Esophagus squamous epithelium (tissue), 5 donors: ENCODE results near the gene SIDT2. TPM values are rescaled to one million over a fixed set of nuclear protein-coding genes. Genes with fewer than 3 reads are reported as not detected.
"Not testable (repeated sequence)": the region's sequence is repeated elsewhere in the genome, so short reads cannot be mapped to it uniquely, and the experiment has no call there.

Experiments used
- DNase-seq: peaks from one replicate; lab custom pipeline; 2025; lab: John Stamatoyannopoulos, UW
- H3K27ac ChIP-seq, 4 donors: fragments of 200-600 bp; sonication (generic); one replicate each; pipeline ENCODE4 v1.5.1; 2016 to 2019; ENCODE audit warnings: mild to moderate bottlenecking in 1 of 4
- H3K27me3 ChIP-seq, 4 donors: fragments of 200-600 bp; sonication (generic); 1 replicate in 3 of 4; 2 replicates in 1 of 4; pipeline versions ENCODE4 v1.5.1 to v1.6.0; 2017 to 2021; ENCODE audit warnings: antibody characterized with exemption in 1 of 4
- H3K36me3 ChIP-seq, 3 donors: fragments of 200-600 bp; sonication (generic); one replicate each; pipeline ENCODE4 v1.5.1; 2016 to 2019
- H3K4me1 ChIP-seq, 3 donors: fragments of 200-600 bp; sonication (generic); one replicate each; pipeline ENCODE4 v1.5.1; 2017 to 2019
- H3K4me3 ChIP-seq, 4 donors: fragments of 200-600 bp; sonication (generic); 1 replicate in 3 of 4; 2 replicates in 1 of 4; pipeline ENCODE4 v1.5.1; 2016 to 2019; ENCODE audit warnings: mild to moderate bottlenecking in 2 of 4, moderate library complexity in 1 of 4
- H3K9me3 ChIP-seq, 3 donors: fragments of 200-600 bp; sonication (generic); one replicate each; pipeline ENCODE4 v1.5.1; 2016 to 2019
- POLR2A ChIP-seq, 4 donors: fragments of 450-650 bp; IDR thresholded peaks; one replicate each; pipeline ENCODE4 v1.6.1; 2017; ENCODE audit warnings: antibody characterized with exemption in 4 of 4, mild to moderate bottlenecking in 4 of 4, moderate library complexity in 3 of 4
- WGBS, 2 donors: methylation state at CpG; one replicate each; pipeline ENCODE4 v1.1.5; 2018; 5-methylcytosine and 5-hydroxymethylcytosine counted together
- intact Hi-C: fragments of 100-400 bp; cut with DNase I; formaldehyde crosslinking; loops from one replicate; pipeline ENCODE4 v1.15.0; 2022
- total RNA-seq, 4 donors: library from RNA; depleted of rRNA; stranded (reverse); fragments of >200 nt; gene quantifications; one replicate each; pipeline ENCODE4 v1.1.0, GENCODE V29; 2016
- TF ChIP-seq, protein P1 (sequence below), 6 experiments: fragments of 450-650 bp in 4 of 6; fragments of 200-600 bp in 2 of 6; sonication (generic) in 2 of 6; IDR thresholded peaks; one replicate each; pipeline ENCODE4 v1.5.1; 2016 to 2019; ENCODE audit warnings: antibody characterized with exemption in 6 of 6, mild to moderate bottlenecking in 4 of 6, moderate library complexity in 4 of 6
- donor health status: DM: yes; HTN: yes; CAD: no.

The SIDT2 gene
- total RNA-seq, result 10 to 100 TPM in 2 of 4 donors, 1 to 10 TPM in 2; 6.9 to 20.0 (median 9.4) TPM

DNA sequence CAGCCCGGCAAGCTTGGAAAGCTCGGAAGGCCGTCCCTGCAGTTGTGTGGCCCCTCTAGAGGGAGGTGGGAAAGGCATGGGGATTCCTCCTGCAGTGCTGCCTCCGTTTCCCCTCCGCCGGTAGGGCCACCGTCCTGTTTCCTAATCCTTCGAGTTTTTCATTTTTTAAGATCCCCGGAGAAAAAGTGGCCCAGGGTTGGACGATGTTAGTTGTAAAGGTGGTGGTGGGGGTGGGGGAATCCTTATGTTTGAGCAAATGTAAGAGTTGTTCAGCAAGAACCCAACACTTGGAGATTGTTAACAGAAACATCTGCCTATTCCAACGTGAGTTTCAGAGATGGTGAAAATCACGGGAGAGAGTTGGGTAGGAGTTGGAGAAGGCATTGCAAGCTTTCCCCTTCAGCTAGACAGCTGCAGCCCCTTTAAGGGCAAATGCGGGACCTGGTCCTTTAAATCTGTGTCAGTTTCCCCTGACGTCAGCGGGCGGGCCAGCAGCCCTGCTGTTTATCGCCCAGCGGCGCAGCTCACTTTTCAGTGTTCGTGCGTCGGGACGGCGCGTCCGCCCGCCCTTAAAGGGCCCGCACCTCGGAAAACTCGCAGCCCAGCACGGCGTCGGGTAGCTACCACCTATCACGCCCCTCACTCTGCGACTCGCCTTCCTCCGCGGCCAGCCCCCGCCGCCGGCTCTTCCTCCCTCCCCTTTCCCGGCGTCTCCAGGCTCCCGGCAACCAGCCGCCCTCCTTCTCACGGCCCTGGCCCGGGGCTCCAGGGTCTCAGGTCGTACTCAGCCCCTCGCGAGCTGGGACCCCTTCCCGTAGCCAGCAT lies at the start of gene SIDT2:
Gene SIDT2 (plus strand): TSS at position 534 of the 825 bp plus-strand sequence. CDS start 521 bp downstream, outside the sequence.
- peak in 3 of 4 donors; percentile 87 to 97 (median 97) for TF ChIP-seq POLR2A (IDR thresholded peaks at IDR 0.05)
- TF ChIP-seq, protein P1, sequence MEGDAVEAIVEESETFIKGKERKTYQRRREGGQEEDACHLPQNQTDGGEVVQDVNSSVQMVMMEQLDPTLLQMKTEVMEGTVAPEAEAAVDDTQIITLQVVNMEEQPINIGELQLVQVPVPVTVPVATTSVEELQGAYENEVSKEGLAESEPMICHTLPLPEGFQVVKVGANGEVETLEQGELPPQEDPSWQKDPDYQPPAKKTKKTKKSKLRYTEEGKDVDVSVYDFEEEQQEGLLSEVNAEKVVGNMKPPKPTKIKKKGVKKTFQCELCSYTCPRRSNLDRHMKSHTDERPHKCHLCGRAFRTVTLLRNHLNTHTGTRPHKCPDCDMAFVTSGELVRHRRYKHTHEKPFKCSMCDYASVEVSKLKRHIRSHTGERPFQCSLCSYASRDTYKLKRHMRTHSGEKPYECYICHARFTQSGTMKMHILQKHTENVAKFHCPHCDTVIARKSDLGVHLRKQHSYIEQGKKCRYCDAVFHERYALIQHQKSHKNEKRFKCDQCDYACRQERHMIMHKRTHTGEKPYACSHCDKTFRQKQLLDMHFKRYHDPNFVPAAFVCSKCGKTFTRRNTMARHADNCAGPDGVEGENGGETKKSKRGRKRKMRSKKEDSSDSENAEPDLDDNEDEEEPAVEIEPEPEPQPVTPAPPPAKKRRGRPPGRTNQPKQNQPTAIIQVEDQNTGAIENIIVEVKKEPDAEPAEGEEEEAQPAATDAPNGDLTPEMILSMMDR (IDR thresholded peaks at IDR 0.05), result no peak
- peak; percentile 57 for DNase-seq
- no peaks in the 10 kb centered on the region for H3K9me3 ChIP-seq
- H3K36me3 ChIP-seq, result peaks cover 0 to 21% (median 6%) of the 10 kb centered on the region in 3 donors
- peak within 1 kb of the TSS; percentile 87 to 98 (median 96) for H3K27ac ChIP-seq
- peak within 1 kb of the TSS; percentile 53 to 99 (median 90) for H3K4me3 ChIP-seq
- intact Hi-C loops, result no loop called here
- peaks cover 16 to 43% (median 30%) of the 10 kb centered on the region in 3 donors for H3K4me1 ChIP-seq
- 1 to 3% methylated on average over 28 to 35 of the region's 51 CpGs for WGBS, 2 donors
- no peaks in the 10 kb centered on the region for H3K27me3 ChIP-seq

DNA sequence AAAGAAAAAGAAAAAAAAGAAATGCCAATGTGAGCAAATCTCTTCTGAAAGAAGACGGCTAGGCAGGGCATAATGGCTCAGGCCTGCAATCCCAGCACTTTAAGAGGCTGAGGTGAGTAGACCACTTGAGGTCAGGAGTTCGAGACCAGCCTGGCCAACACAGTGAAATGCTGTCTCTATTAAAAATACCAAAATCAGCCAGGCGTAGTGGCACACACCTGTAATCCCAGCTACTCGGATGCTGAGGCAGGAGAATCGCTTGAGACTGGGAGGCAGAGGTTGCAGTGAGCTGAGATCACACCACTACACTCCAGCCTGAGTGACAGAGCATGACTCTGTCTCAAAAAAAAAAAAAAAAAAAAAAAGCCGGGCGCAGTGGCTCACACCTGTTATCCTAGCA lies 48.1 kb upstream of the SIDT2 start:
- intact Hi-C loops, result loop anchor here (5.0 kb wide), 1 partner anchor 77 kb away; no protein-coding TSS in a partner anchor
- 92% methylated on average over 6 to 7 of the region's 7 CpGs for WGBS, 2 donors
- H3K36me3 ChIP-seq, H3K4me3 ChIP-seq, H3K9me3 ChIP-seq, H3K4me1 ChIP-seq, DNase-seq, H3K27me3 ChIP-seq, H3K27ac ChIP-seq: not testable (repeated sequence)

DNA sequence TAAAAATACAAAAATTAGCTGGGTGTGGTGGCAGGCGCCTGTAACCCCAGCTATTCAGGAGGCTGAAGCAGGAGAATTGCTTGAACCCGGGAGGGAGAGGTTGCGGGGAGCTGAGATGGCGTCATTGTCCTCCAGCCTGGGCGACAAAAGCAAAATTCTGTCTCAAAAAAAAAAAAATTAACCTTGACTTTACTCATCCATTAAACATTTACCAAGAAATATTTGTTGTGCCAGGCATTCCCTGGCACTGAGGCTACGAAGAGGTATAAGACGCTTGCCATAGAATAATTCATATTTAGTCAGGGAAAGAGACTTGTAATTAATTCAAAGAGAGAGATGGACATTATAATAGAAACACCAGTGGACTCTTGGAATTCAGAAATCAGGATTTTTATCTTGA lies 47.7 kb upstream of the SIDT2 start:
- Histone ChIP-seq H3K27me3 (peaks cover 0 to 6% (median 0%) of the 10 kb centered on the region in 4 donors), H3K4me1 (no peaks in the 10 kb centered on the region), H3K36me3 (no peaks in the 10 kb centered on the region), H3K27ac (no peak overlapping the region), H3K4me3 (no peak overlapping the region), H3K9me3 (no peaks in the 10 kb centered on the region)
- WGBS, 2 donors, result 84 to 91% methylated on average over 6 to 7 of the region's 7 CpGs
- no peak for TF ChIP-seq POLR2A (IDR thresholded peaks at IDR 0.05)
- TF ChIP-seq, protein P1 (IDR thresholded peaks at IDR 0.05), result no peak
- intact Hi-C loops, result loop anchor here (5.0 kb wide), 1 partner anchor 76 kb away; no protein-coding TSS in a partner anchor
- no peak for DNase-seq

DNA sequence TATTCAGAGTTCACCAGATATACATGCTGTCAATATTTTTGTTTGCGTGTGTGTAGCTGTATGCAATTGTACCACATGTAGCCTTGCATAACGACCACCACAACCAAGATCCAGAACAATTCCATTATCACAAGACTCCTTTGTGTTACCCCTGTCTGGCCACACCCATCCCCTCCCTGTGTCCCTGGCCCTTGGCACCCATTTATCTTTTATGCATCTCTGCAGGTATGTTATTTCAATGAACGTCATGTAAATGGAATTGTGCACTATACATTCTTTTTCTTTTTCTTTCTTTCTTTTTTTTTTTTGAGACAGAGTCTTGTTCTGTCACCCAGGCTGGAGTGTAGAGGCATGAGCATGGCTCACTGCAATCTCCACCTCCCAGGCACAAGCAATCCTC lies 44.1 kb upstream of the SIDT2 start:
- Histone ChIP-seq H3K27me3 (peaks cover 0 to 5% (median 0%) of the 10 kb centered on the region in 4 donors), H3K9me3 (no peaks in the 10 kb centered on the region), H3K4me3 (no peak overlapping the region), H3K36me3 (no peaks in the 10 kb centered on the region), H3K27ac (no peak overlapping the region), H3K4me1 (no peaks in the 10 kb centered on the region)
- WGBS, 2 donors, result 47 to 67% methylated on average over 3 of the region's 3 CpGs
- TF ChIP-seq POLR2A (IDR thresholded peaks at IDR 0.05), result no peak
- TF ChIP-seq, protein P1 (IDR thresholded peaks at IDR 0.05), result no peak
- intact Hi-C loops, result loop anchor here (5.0 kb wide), 1 partner anchor 73 kb away; no protein-coding TSS in a partner anchor
- no peak for DNase-seq

DNA sequence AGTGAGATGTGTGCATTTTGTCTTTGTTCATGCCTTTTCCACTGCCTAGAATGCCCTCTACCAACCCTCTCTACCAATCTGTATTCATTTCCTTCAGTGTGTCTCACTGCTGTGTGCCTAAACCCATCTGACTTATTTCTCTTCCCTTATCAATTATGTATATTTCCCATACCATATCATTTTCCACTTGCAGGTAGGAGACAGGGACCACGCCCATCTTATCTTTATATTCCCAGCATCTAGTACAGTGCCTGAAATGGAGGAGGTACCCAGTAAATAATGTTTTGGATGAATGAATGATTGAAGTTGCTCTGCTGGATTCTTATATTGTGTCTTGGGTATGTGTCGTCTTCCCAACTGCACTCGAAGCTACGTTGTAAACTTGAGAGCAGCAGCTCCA lies 43.6 kb upstream of the SIDT2 start:
- not testable (repeated sequence) for H3K4me3 ChIP-seq, DNase-seq, H3K4me1 ChIP-seq, H3K9me3 ChIP-seq, H3K27ac ChIP-seq, H3K27me3 ChIP-seq, H3K36me3 ChIP-seq
- intact Hi-C loops, result loop anchor here (5.0 kb wide), 1 partner anchor 72 kb away; no protein-coding TSS in a partner anchor
- no CpG with 5 or more reads among the region's 4 CpGs for WGBS, 2 donors

DNA sequence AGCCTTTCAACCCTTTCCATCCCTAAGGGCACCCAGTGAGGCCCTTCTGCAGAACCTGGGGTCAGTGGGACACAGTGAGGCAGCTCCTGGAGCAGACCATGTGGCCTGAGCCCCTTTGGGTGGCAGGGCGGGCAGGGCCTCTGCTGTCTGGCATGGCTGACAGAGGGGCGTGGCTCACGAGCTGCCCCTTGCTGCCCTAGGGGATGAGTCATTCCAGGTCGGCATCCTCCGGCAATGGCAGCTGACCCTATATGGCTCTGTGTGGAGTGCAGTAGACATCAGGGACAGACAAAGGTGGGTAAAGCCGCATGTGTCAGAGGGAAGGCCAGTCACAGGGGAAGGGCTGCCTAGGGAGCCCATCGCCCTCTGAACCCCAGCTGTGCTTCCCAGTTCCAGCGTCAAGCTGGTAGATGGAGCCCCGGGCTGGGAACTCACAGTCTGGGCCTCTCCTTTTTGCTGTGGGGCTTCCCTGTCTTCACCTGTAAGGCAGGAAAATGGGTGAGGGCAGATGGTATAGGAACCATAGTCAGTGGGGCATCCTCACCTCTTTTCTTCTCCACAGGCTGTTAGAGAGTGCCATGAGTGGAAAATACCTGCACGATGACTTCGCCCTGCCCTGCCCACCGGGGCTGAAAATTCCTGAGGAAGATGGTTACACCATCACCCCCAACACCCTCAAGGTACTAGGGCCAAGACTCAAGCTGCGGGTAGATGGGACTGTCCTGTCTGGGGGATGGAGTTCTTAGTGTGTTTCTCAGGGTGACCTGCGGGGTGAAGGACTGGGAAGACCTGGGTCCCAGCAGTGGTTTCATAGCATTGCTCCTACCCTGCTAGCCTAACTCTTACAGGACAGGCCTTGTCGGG lies 41.1 kb upstream of the SIDT2 start:
- H3K27me3 ChIP-seq, H3K36me3 ChIP-seq, H3K27ac ChIP-seq, H3K9me3 ChIP-seq, DNase-seq, H3K4me3 ChIP-seq, intact Hi-C loops, H3K4me1 ChIP-seq: not testable (repeated sequence)
- no CpG with 5 or more reads among the region's 15 CpGs for WGBS, 2 donors
